ENCODE data around the gene MRTFA. TPM values are rescaled to one million over a fixed set of nuclear protein-coding genes. Genes with fewer than 3 reads are reported as not detected.

MRTFA gene
- total and polyA plus RNA-seq, 9 of the 15 experiments (the other 6 are each of a cell fraction or from before 2014, with no cell fraction given) = 0.84 to 21.1 (median 3.7) TPM

DNA sequence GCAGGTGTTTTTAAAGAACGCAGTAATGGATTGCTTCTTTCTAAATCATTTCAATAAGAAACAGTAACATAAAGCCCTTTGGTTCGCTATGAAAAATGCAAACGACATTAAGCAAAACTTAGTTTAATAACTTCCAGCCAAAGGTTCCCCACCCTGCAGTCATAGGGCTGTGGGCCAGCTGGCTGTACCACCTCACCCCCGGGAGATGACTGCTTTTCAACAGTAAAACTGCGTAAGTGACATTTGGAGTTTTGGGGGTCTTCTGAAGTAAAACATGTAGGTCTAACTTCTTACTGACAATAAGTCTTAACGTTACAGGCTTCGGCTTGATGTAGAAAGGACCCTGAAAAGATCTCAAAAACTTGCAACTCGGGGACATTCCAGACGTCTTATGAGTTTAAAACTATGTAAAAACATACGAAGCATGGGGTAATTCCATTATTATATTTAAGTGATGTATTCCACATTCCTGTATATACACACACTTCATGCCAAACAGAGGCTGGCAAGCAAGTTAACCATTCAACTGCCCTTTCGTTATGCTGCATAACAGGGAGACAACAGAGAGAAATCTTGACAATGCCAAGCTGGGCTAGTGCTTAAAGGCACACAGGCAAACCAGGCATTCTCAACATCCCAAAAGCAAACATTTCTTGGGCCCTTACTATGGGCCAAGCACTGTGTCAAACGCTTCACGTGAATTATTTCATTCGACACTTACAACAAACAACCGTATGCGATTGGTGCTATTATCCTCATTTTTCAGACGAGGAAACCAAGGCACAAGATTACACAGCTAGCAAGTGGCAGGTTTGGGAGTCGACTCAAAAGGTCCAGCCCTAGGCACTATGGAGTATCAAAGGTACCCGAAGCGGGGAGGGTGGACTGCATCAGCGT is 1.2 kb downstream of the MRTFA start:
- ATAC-seq = no peak
- H3K27ac ChIP-seq (ENCODE audit: extremely low read depth, low read depth, low read length) = no peak overlapping the region; the same call in 2 of the 3 replicates

More for the DNA sequence above, 1.2 kb downstream of the MRTFA start:
- no TSS peak for BruUV-seq (replicated peaks)
- no peak for DNase-seq (ENCODE audit: extremely low read depth in 1 of 4, low spot score in 3 of 4)
- Histone ChIP-seq H3K4me3 (peak overlapping the region; percentile 86), H3K4me1 (replicated peaks in 1 of 2; ENCODE audit: control insufficient read depth in 2 of 2, insufficient read depth in 2 of 2, low read length in 2 of 2) (peaks cover 10 to 19% of the 10 kb centered on the region in 2 experiments; a peak in 4 of 5 replicates), H4K20me1 (replicated peaks; ENCODE audit: control insufficient read depth, insufficient read depth, low read length) (0 out of 2 replicates have a peak, but pooled peaks cover 4% of the 10 kb centered on the region), H3K9ac (ENCODE audit: insufficient read depth in 1 of 2, low read depth in 2 of 2, low read length in 2 of 2) (peak overlapping the region; percentile 73 to 97; a peak in 3 of 4 replicates), H2AFZ (ENCODE audit: low read depth, low read length) (no peak overlapping the region), H3K36me3 (ENCODE audit: control insufficient read depth, insufficient read depth, low read length) (no peaks in the 10 kb centered on the region), H3K9me3 (replicated peaks; ENCODE audit: control insufficient read depth, insufficient read depth, low read depth, low read length) (no peaks in the 10 kb centered on the region), H3K27me3 (ENCODE audit: control insufficient read depth in 2 of 2, insufficient read depth in 2 of 2, low read length in 2 of 2) (no peaks in the 10 kb centered on the region), H3K79me2 (ENCODE audit: control insufficient read depth, insufficient read depth, low read length) (peaks cover 57% of the 10 kb centered on the region), H3K4me2 (ENCODE audit: insufficient read depth, low read length) (peak overlapping the region; percentile 85), H3K9me1 (ENCODE audit: control insufficient read depth, insufficient read depth, low read length) (no peaks in the 10 kb centered on the region)
- ChIA-PET CTCF (ENCODE audit: low intra/inter-chr PET ratio) (no interaction called here), POLR2A (interaction anchor here (0.6 to 3.8 kb wide), 8 partner anchors 9 to 109 kb away, joined by 3 to 20 read pairs (median 3); no protein-coding TSS in a partner anchor)
- TF ChIP-seq HNRNPL (IDR thresholded peaks at IDR 0.05; ENCODE audit: low read depth, low read length) (no peak), XRCC5 (IDR thresholded peaks at IDR 0.05; ENCODE audit: low read depth, low read length) (no peak), CREM (IDR thresholded peaks at IDR 0.05; ENCODE audit: low read depth) (no peak), SNRNP70 (optimal IDR thresholded peaks at IDR 0.05; ENCODE audit: low read depth, low read length) (no peak), EWSR1 (IDR thresholded peaks at IDR 0.05; ENCODE audit: borderline replicate concordance, low read depth, partially characterized antibody) (no peak), GTF2B (IDR thresholded peaks at IDR 0.05; ENCODE audit: extremely low read depth, insufficient read length) (no peak)
- TF ChIP-seq, protein P1, sequence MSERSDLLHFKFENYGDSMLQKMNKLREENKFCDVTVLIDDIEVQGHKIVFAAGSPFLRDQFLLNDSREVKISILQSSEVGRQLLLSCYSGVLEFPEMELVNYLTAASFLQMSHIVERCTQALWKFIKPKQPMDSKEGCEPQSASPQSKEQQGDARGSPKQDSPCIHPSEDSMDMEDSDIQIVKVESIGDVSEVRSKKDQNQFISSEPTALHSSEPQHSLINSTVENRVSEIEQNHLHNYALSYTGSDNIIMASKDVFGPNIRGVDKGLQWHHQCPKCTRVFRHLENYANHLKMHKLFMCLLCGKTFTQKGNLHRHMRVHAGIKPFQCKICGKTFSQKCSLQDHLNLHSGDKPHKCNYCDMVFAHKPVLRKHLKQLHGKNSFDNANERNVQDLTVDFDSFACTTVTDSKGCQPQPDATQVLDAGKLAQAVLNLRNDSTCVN (CRISPR knock-in tag; IDR thresholded peaks at IDR 0.05) = no peak
- TF ChIP-seq, protein P2, sequence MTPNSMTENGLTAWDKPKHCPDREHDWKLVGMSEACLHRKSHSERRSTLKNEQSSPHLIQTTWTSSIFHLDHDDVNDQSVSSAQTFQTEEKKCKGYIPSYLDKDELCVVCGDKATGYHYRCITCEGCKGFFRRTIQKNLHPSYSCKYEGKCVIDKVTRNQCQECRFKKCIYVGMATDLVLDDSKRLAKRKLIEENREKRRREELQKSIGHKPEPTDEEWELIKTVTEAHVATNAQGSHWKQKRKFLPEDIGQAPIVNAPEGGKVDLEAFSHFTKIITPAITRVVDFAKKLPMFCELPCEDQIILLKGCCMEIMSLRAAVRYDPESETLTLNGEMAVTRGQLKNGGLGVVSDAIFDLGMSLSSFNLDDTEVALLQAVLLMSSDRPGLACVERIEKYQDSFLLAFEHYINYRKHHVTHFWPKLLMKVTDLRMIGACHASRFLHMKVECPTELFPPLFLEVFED (CRISPR knock-in tag; conservative IDR thresholded peaks at IDR 0.05) = no peak
- peak; percentile 19 for FAIRE-seq
- in situ Hi-C loops (cut with MboI) (no loop called here), intact Hi-C loops (cut with micrococcal nuclease) (no loop called here)
- WGBS (ENCODE audit: insufficient coverage, low coverage, missing lambda C conversion rate) = 25% methylated on average over 19 of the region's 21 CpGs
